G401 (cell line): ENCODE data around the gene FAM98C. TPM values are rescaled to one million over a fixed set of nuclear protein-coding genes. Genes with fewer than 3 reads are reported as not detected.
"Not testable (repeated sequence)": the region's sequence is repeated elsewhere in the genome, so short reads cannot be mapped to it uniquely, and the experiment has no call there.

ENCODE experiments used
- DNase-seq: peaks from one replicate; pipeline ENCODE4 v3.0.0-alpha.2; 2015; ENCODE audit warnings: low spot score
- in situ Hi-C: cut with HindIII; loops from 2 replicates; pipeline ENCODE4 v1.10.0; 2016; ENCODE audit warnings: low sequenced_read_pairs, mixed read lengths
- total RNA-seq: library from RNA; depleted of rRNA; stranded (reverse); fragments of >200 nt; shearing (Covaris generic); gene quantifications from 2 replicates; pipeline ENCODE4 v1.2.3, GENCODE V29; 2014

The FAM98C gene
- total RNA-seq, 1 experiment from 2014 or later: 23.5 TPM

DNA sequence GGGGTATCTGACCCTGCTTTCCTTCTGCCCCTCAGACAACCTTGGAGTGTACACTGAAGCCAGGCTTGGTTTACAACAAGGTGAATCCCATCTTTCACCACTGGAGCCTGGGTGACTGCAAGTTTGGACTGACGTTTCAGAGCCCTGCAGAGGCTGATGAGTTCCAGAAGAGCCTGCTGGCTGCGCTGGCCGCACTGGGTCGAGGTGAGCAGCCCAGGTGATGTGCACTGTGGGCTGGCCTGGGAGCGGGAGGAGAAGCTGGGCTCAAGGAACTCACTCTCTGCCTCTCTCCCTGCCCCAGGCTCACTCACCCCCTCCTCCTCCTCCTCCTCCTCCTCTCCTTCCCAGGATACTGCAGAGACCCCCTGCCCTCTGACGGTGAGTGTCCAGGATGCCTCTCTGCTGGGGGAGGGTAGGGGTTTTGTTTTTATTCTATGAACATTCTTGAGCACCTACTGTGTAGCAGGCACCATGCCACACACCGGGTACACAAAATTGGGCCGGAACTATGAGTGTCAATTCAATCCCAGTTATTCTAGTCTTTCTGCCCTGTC is 10.9 kb upstream of the FAM98C start:
- in situ Hi-C loops: no loop called here
- DNase-seq: no peak

DNA sequence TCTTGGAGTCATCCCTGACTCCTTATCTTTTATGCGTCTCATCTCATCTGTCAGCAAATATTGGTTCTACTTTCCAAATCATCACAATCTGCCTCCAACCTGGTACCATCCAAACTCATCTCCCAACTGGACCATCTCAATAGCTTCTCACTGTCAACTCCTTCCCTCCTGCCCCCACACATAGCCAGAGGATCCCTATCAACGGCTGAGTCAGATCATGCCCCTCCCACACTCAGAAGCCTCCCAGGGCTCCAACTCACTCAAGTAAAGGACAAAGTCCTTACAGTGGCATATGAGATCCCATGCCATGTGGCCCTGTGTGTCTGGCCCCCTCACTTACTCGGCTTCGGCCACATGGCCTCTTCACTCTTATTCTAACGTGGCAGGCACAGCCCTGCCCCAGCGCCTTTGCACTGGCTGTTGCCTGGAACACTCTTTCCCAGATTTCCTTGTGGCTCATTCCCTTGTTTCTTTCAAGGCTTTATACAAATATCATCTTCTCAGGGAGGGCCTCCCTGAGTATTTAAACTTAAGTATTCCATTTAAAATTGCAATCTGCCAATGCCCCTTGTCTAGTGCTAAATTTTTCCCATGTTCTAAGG is 10.1 kb upstream of the FAM98C start:
- in situ Hi-C loops: no loop called here
- DNase-seq: no peak

DNA sequence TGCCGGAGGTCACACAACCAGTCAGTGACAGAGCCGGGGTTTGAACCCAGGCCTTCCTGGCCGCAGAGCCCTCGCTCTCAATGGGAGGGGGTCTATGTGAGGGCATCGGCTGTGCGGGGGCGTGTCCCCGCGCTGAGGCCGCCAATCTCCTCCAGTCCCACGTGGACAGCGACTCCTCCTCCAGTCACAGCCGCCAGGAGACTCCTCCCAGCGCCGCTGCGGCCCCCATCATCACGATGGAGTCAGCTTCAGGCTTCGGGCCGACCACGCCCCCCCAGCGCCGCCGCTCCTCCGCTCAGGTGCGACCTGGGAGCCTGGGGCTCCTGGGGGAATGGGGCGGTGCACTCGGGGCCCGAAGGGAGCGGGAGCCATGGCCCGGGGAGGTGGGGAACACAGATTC is 8.4 kb upstream of the FAM98C start:
- in situ Hi-C loops: no loop called here
- DNase-seq: no peak

GRCh38 chr19:38395381-38396114 is 7.3 kb upstream of the FAM98C start:
- DNase-seq: no peak
- in situ Hi-C loops: no loop called here

DNA sequence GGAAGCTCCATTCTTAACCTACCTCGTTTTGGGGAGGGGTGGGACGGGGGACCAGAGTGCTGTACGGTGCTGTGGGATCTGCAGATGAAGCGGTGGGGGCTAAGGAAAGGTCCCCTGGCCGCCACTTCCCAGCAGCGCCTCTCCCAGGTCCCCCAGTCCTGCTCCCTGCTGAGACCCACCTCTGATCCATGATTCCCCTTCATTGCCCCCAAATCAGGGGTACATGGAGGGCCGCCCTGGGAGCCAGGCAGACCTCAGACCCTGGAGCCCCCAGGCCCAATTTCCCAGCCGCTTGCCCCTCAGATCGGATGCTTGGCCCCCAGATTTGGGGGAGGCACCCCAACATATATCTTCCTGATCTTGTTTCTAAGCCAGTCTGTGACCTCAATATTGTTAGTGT is 3.8 kb upstream of the FAM98C start:
- in situ Hi-C loops: no loop called here
- DNase-seq: no peak

DNA sequence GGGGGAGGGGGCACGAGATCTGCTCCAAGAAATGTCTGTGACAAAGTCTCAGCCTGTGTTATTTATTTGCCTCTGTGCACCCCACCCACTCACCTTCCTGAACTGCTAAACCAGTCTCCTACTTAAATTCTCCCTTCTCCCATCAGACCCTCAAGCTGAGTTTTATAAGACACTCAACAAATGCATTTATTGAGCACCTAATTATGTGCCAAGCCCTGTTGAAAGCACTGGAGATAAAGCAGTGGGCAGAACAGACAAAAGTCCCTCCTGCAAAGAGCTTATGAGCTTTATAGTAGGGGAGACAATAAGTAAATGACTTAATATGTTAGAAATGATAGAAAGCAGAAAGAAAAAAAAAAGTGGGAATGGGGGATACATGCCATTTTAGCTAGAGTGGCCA is 3.4 kb upstream of the FAM98C start:
- in situ Hi-C loops: no loop called here
- no peak for DNase-seq

DNA sequence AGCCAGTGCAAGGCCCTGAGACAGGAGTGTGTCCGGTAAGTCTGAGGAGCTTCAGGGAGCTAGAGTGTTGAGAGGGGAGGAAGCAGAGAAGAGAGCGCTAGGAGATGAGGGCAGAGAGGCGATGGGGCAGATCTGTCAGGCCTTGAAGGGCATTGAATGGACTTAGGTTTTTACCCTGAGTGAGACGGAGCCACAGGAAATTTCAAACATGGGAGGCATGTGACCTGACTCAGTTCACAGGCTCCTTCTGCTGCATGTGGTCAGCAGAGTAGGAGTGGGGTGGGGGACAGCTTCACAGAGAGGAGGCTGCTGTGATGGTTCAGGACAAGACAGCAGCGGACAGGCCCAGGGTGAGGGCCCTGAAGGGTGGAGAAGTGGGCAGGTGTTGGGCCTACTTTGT is 2.5 kb upstream of the FAM98C start:
- in situ Hi-C loops: no loop called here
- DNase-seq: no peak

- DNase-seq: no peak
- in situ Hi-C loops: no loop called here
These were observed 1.7 kb upstream of the FAM98C start for GRCh38 chr19:38401148-38401547.

DNA sequence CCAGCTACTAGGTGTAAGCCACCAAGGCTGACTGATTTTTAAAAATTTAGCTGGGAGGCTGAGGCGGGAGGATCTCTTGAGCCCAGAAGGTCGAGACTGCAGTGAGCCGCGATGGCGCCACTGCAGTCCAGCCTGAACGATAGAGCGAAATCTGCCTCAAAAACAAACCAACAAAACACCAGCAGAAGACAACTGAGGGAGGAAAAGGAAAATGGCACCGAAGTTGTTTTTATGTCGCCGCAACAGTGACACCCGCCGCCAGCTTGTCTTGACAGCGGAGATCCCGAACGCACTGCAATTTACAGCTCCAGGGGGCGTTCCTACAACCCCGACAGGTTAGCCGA is 298 bp upstream of the FAM98C start:
- in situ Hi-C loops: no loop called here
- no peak for DNase-seq

GRCh38 chr19:38404858-38405257 is 2.0 kb downstream of the FAM98C start:
- in situ Hi-C loops: no loop called here
- DNase-seq: no peak

DNA sequence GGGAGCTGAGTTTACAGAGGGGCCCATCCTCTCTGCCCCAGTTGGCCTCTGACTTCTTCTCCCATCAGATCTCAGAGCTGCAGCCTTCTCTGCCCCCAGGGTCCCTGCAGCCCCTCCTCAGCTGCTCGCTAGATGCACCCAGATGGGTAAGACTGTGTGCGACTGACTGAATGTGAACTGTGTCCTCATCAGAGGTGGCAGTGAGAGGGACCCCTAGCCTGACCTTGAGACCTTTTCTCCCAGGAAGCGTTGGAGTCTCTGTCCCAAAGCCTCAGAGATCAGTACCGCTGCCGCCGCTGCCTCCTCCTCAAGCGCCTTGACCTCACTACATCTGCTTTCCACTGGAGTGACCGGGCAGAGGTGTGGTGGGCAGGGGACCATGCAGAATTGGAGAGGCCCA is 2.4 kb downstream of the FAM98C start:
- DNase-seq: no peak
- in situ Hi-C loops: no loop called here

DNA sequence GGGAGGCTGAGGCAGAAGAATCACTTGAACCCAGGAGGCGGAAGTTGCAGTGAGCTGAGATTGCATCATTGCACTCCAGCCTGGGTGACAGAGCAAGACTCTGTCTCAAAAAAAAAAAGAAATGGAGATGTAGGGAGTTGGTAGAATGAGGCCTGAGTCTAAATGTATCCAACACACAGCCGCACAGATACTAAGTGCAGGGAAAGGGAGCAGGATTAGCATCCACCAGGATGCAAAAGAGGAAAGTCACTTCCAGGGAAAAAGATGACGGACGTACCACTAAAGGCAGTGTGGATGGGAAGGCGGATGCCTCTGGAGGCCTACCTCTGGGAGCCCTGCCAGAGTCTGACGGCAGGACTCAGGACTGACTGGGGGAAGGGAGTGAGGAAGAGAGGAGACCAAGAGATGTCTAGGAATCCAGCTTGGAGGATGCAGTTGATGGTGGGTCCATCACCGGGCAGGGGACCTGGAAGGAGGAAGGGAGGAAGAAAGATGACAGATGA is 6.8 kb downstream of the FAM98C start:
- DNase-seq: peak; percentile 28
- in situ Hi-C loops: no loop called here

DNA sequence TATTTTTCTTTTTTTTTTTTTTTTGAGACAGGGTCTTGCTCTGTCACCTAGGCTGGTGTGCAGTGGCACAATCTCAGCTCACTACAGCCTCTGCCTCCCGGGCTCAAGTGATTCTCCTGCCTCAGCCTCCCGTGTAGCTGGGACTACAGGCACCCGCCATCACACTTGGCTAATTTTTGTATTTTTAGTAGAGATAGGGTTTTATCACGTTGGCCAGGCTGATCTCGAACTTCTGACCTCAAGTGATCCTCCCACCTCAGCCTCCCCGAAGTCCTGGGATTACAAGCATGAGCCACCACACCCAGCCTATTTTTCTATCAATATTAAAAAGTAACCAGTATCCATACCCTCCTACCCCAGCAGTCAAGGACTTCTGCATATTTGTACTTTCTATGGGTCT is 7.5 kb downstream of the FAM98C start:
- DNase-seq, in situ Hi-C loops: not testable (repeated sequence)

GRCh38 chr19:38411041-38411712 is 8.3 kb downstream of the FAM98C start:
- no peak for DNase-seq
- in situ Hi-C loops: no loop called here

GRCh38 chr19:38411898-38412297 is 9.0 kb downstream of the FAM98C start:
- DNase-seq, in situ Hi-C loops: not testable (repeated sequence)

DNA sequence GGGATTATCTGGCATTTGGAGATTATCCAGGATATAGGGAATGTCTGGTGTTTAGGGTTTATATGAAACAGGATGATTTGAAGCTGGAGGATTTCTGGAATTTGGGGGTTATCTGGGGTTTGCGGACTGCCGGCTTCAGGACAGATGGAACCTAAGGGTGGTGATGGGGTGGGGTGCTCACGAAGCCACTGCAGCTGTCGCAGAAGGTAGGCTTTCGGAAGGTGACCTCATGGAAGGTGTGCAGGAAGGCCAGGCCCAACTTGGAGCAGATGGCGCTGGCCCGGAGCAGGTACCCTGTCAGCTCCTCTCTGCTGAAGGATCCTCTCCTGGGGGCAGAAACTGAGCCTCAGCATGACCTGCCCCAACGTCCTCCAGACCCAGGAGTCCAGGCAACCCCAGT is 9.6 kb downstream of the FAM98C start:
- in situ Hi-C loops: no loop called here
- no peak for DNase-seq

DNA sequence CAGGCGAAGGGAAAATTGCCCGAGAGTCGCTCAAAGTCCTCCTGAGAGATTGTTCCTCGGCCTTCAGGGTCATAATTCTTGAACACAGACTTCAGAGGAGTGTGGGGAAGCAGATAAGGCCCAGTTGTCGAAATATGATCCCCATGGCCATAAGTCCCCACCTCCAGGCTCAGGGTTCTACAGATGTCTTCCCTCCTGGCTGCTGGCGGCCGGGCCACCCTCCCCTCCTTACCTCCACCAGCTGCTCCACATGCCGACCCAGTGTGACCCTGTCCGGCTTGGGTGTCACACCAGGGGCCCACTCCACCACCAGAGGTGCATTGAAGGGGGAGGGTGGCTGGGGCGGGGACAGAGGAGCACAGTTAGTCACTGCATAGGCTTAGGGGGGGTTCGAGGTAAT is 10.1 kb downstream of the FAM98C start:
- no peak for DNase-seq
- in situ Hi-C loops: no loop called here

- in situ Hi-C loops: no loop called here
- no peak for DNase-seq
These were observed 10.5 kb downstream of the FAM98C start for GRCh38 chr19:38413416-38413815.

DNA sequence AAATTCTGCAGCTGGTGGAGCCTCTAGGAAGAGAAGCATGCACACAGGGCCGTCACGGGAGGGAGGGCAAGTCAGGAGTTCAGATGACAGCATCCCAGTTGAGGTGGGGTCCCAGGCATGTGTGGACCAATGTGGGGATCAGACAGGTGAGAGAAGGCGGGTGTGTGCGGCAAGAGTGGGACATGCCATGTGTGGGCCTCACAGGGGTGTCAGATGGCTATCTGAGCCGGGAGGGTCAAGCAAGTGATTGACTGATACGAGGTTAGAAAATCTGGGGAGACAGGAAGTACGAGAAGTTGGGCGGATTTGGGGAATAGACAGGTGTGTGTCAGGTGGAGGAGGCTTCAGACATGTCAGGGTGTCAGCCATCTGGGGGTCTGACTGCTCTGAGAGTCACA is 14.3 kb downstream of the FAM98C start:
- in situ Hi-C loops: no loop called here
- no peak for DNase-seq
